GM08714 (cell line): Measurements from ENCODE around the gene LRRC40.

Experiments used
- H3K4me3 ChIP-seq: fragments of 200-500 bp; sonication (Bioruptor generic); 2 replicates; pipeline ENCODE4 v1.5.1; 2014; ENCODE audit warnings: mild to moderate bottlenecking, low read length, inconsistent platforms
- ZNF274 ChIP-seq: IDR thresholded peaks from 2 replicates; pipeline ENCODE4 v1.6.1; 2012; ENCODE audit warnings: mild to moderate bottlenecking, low read depth, low read length

Gene LRRC40

DNA sequence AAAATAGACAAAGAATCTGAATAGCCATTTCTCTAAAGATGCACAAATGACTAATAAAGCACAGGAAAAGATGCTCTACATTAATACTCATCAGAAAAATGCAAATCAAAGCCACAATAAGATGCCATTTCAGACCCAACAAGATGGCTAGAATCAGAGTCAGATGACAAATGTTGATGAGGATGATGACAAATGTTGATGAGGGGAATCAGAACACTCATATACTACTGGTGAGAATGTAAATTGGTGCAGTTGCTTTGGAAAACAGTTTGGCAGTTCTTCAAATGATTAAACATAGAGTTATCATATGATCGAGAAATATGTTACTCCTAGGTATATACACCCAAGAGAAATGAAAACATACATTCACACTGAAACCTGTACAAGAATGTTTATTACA lies 33.9 kb downstream of the LRRC40 start:
- H3K4me3 ChIP-seq, result no peak overlapping the region
- TF ChIP-seq ZNF274, result no peak

DNA sequence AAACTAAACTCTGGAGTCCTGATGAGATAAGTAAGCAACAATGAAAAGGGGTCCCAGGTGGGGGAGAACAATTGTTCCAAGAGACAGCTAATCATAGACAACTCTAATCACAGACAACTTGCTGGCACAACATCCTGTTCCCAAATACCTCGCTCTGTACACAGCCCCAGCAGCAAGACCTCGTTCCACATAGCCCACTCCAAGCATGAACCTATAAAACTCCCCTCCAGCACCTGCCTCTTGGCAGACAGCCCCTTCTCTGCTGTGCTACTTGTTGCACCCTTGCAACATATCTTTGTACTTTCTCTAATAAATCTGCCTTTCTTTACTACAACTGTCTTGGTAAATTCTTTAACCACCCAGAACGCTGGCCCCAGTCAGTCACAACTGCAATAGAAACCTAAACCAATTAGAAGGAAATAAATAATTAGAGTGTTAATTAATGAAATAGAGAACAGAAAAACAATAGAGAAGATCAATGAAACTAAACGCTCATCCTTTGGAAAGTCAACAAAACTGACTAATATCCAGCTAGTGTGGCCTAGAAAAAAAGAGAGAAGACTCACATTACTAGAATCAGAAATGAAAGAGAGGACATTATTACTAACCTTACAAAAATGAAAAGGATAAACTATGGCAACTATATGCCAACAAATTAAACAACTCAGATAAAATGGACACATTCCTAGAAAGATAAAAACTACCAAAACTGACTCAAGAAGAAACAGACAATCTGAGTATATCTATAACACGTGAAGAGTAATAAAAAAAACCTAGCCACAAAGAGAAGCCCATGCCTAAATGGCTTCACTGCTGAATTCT lies 36.1 kb downstream of the LRRC40 start:
- TF ChIP-seq ZNF274, result no peak
- no peak overlapping the region for H3K4me3 ChIP-seq

DNA sequence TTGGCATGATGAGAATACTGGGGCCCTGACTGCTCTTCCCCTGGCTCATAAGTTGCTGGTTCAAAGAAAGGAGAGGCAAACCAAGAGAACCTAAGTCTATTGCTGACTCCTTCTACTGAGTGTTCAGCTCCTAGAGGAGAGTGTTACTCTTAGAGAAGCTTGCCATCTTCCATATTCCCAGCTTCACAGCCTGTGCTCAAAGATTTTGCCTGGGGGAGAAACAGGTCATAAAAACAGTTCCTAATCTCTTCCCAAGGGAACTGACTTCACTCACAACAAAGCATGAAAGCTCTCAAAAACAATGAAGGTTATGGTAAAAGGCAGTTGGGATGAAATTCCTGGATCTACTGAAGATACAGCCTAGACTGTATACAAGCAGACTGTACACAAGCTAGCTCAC lies 37.1 kb downstream of the LRRC40 start:
- no peak overlapping the region for H3K4me3 ChIP-seq
- no peak for TF ChIP-seq ZNF274

DNA sequence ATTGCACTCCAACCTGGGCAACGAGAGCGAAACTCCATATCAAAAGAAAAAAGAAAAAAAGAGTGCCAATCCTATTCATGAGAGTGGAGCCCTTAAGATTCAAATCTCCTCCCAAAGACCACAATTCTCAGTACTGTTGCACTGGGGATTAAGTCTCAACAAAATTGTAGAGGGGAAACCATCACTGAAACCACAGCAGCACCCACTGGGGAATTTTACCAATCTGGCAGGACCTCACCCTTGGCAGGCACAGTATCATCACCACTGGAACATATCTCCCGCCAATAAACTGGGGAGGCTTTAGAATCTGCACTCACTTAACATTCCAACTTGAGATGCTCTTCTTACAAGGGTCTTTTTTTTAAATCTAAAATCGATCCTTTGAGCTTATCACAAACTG lies 41.0 kb downstream of the LRRC40 start:
- no peak overlapping the region for H3K4me3 ChIP-seq
- no peak for TF ChIP-seq ZNF274

DNA sequence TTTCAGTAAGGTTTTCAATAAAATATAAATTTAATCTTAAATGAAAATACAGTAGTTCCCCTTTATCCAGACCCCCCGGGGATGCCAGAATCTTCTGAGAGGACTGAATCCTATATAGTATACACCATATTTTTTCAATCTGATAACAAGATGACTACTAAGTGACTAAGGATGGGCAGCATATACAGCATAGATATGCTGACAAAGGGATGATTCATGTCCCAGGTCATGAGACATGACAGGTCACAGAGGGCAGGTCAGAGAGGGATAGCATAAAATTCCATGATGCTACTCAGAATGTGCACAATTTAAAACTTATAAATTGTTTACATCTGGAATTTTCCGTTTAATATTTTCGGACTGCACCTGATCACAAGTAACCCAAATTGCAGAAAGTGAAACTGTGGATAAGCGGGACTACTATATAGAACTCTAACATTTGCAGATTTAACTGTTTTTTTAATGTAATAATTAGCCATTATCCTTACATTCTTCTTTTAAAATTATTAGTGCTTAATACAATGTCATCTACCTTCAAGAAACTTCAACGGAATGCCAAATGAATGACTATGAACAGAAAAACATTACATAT lies 48.8 kb downstream of the LRRC40 start:
- no peak overlapping the region for H3K4me3 ChIP-seq
- TF ChIP-seq ZNF274, result no peak

DNA sequence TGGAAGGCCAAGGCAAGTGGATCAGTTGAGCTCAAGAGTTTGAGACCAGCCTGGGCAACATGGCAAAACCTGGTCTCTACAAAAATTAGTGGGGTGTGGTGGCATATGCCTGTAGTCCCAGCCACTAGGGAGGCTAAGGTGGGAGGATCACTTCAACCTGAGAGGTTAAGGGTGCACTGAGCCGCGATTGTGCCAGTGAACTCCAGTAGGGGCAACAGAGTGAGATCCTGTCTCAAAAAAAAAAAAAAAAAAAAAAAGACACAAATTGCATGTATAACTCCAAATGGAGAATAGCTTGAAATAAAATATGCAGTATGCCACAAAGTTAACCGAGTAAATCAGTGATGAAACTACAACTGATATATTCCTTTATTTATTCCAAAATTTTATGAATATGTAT lies 51.6 kb downstream of the LRRC40 start:
- no peak for TF ChIP-seq ZNF274
- no peak overlapping the region for H3K4me3 ChIP-seq

DNA sequence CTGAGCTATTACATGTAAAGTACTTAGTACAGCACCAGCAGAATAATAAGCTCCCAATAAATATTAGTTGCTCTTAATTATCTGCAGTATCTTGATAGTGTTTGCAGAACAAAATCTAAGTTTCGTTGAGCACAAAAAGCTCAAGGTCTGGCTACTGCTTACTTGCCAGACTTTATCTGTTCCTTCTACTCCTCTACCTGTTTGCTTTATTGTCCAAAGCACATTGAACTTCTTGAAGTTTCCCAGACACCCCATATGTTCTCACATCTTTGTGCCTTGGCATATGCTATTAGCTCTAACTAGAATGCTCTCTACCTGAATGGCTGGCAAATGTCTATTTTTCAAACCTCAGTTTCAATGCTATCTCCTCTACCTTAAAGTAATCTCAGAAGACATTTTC lies 54.9 kb downstream of the LRRC40 start:
- no peak for TF ChIP-seq ZNF274
- no peak overlapping the region for H3K4me3 ChIP-seq

DNA sequence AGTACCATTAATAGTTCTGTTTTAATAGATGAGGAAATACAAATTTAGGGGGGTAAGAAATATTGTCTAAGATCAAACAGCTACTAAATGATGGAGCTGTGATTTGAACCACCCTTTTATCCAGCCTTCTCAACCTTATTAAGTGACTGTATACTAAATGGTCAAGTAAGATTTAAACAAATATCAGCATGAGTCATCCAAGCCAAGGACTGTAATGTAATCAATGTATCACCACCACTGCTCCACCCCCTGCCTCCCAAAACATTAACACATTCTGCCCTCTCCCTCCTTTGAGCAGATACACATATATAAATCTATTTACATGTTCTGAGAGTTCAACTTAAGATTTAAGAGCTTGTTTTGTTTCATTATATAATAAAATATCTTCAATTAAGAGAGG lies 58.9 kb downstream of the LRRC40 start:
- no peak for TF ChIP-seq ZNF274

DNA sequence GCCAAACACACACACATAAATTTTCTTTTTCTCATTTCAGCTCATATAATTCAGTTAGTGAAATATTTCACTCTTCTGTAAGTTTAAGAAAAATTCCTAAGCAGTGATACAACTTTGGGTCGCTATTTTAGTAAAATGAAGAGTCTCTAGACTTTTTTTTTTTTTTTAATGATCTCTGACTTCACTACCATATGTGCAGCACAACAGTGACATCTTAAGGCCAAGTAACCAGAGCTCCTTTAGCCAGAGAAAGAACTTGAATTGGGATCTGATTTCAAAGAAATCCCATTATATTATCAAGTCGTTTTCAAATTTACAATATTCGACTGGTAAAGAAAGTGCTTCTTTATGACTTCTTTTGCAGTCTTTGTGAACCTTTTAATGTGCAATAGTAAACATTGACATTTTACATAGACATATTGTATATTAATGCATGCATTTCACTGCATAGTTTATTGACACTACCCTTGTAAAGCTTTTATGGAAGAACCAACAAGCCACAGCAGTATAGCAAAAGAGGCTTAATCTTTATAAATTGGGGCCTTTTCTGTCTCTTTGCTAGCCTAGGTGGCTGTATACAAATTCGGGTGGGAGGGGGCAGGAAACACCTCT lies 62.2 kb downstream of the LRRC40 start:
- no peak for TF ChIP-seq ZNF274
- no peak overlapping the region for H3K4me3 ChIP-seq

More for the DNA sequence above, 58.9 kb downstream of the LRRC40 start:
- H3K4me3 ChIP-seq, result no peak overlapping the region

DNA sequence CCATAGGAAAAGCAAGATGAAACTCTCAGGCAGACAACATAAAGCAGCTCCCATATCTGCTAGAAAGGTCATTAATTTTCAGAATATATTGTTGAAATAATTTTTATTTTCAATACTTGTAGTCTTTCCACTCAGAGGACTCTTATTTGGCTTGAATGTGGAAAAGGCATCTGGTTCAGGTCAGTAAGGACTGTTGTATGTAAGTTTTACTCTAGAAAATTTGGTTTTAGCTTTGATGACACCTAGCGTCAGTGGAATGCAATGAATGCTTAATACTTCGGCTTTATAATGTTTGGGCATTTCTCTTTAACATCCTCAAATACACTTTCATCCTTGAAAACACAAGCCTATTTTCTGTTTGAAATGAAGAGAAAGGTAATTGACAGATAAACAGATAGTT lies 63.3 kb downstream of the LRRC40 start:
- no peak for TF ChIP-seq ZNF274
- no peak overlapping the region for H3K4me3 ChIP-seq

DNA sequence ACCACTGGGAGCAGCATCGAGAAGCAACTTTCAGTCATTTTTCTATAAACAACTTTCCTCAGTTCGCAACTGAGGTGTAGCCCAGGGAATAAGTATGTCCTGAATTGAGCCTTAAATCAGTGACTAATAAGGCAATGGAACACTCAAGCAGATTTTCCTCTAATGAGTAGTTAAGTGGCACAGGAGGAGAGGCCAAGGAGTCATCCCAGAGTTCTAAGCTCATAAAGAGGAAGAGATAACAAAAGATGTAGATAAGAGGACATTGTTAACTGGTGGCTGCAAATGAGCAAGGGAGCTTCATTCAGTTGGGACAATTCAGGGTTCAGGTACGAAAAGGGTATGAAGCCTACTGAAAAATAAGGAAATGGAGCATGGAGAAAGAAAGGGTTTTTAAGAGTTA lies 64.5 kb downstream of the LRRC40 start:
- no peak for TF ChIP-seq ZNF274
- no peak overlapping the region for H3K4me3 ChIP-seq

DNA sequence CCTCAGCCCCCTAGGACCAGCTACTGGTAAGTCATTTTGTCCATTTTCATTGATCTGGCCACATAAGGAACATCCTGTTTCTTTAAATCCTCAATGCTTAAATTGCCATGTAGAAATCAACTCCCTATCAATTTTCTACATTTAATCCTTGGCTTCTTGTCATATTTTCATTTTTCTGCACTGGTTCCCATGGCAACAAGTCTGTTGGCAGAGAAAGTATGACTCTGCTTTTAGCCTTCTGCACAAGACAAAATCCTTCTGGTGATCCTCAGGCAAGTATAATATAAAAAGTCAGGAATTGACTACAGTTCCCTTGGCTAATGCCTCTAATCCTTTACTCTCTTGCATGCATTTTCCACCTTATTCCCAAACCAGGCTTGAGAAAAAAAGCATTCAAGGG lies 65.0 kb downstream of the LRRC40 start:
- H3K4me3 ChIP-seq, result no peak overlapping the region
- TF ChIP-seq ZNF274, result no peak

DNA sequence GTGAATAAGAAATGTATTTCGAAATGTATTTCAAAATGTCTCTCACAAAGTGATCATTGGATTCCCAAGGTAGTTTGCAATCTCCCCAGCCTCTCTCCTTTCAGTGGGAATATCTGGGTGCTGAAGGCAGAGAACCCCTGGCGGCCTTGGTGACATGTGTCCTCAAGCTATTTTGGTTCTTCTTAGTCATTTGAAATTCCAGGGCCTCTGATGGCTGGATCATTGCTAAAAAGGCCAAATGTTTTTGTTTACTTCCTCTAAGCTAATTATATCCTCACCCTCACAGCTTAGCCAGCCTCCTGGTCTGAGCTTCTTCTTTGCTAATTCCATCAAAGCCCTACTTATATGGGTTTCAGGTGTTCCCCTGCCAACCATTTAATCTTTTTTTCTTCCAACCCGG lies 71.2 kb downstream of the LRRC40 start:
- TF ChIP-seq ZNF274, result no peak
- H3K4me3 ChIP-seq, result no peak overlapping the region

DNA sequence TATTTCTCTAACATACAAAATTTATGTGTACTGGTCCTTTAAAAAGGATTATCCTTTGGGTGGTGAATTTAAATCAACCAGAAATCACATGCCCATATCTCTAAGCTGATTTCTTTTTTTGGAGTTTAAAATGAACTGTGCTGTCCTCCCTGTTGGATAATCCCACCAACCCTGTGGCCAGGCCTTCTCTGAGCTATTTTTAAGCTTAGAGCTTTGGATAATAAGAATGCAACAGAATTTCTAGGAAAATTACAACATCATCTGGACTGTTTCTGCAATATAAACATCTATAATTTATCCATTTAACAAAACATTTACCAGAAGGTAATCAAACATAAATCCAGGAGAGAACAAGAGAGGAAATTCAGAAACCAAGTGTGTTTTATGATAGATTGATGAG lies 88.3 kb downstream of the LRRC40 start:
- TF ChIP-seq ZNF274, result no peak
- H3K4me3 ChIP-seq, result no peak overlapping the region

DNA sequence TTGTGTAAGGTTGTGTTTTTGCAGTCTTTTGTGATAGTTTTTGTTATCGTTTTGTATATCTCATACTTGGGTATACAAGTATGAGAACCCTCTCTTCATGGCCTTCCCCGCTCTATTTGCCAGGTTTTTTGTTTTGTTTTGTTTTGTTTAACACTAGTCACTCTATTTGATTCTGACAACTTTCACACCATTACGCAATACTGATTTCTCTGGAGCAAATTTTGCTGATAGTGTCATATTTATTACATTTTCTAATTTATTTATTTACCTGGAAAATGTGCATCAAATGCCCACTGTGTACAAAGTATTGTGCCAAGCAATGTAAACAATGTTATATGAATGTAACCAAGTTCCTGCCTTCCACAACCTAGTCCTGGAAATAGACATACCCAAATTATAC lies 90.1 kb downstream of the LRRC40 start:
- H3K4me3 ChIP-seq, result no peak overlapping the region
- TF ChIP-seq ZNF274, result no peak

DNA sequence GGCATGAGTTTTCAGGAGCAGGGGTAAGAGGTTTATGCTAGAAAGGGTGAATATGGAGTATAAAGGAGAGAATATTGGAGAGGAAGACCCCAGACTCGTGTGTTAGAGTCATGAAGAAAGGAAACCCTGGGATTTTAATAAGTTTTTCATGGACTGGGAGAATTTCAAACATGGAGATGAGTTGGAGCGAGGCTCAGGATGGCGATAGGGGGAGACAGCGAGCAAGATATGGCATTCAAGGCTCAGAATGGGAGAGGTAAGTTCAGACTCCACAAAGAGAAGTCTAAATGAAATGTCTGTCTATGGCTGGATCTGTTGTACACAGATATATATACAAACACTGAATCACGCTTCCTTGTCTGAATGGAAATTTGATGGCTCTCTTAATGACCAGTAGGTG lies 92.5 kb downstream of the LRRC40 start:
- TF ChIP-seq ZNF274, result no peak
- H3K4me3 ChIP-seq, result no peak overlapping the region
